Measurements from ENCODE around the gene SBF1. TPM values are rescaled to one million over a fixed set of nuclear protein-coding genes. Genes with fewer than 3 reads are reported as not detected.

Gene SBF1
- total and polyA plus RNA-seq, 12 donors, result 41.0 to 73.0 (median 48.1) TPM

- Histone ChIP-seq H3K9me3 (no peaks in the 10 kb centered on the region), H3K36me3 (peaks cover 0 to 100% (median 39%) of the 10 kb centered on the region in 9 donors), H3K4me1 (no peaks in the 10 kb centered on the region), H3K27ac (no peak overlapping the region), H3K27me3 (no peaks in the 10 kb centered on the region), H3K4me3 (no peak overlapping the region)
- DNase-seq (no peak), ATAC-seq (no peak)
- intact Hi-C loops (cut with DNase I), result no loop called here
- WGBS, 2 donors, result 96% methylated on average over 11 of the region's 11 CpGs
- TF ChIP-seq CTCF (IDR thresholded peaks at IDR 0.05), result no peak
Observed at GRCh38 chr22:50456026-50456425, 18.8 kb downstream of the SBF1 start.

GRCh38 chr22:50455201-50455600, 19.6 kb downstream of the SBF1 start:
- no peak for TF ChIP-seq CTCF (IDR thresholded peaks at IDR 0.05)
- H3K9me3 ChIP-seq, result no peaks in the 10 kb centered on the region
- intact Hi-C loops (cut with DNase I), result no loop called here
- no peaks in the 10 kb centered on the region for H3K27me3 ChIP-seq
- no peaks in the 10 kb centered on the region for H3K4me1 ChIP-seq
- DNase-seq, result no peak
- H3K4me3 ChIP-seq, result no peak overlapping the region
- H3K27ac ChIP-seq, result no peak overlapping the region
- H3K36me3 ChIP-seq, result peaks cover 0 to 100% (median 31%) of the 10 kb centered on the region in 9 donors
- ATAC-seq, result no peak
- 96 to 97% methylated on average over 18 of the region's 18 CpGs for WGBS, 2 donors

- no peaks in the 10 kb centered on the region for H3K9me3 ChIP-seq
- H3K4me3 ChIP-seq, result no peak overlapping the region
- no peak for DNase-seq
- peaks cover 0 to 100% (median 27%) of the 10 kb centered on the region in 9 donors for H3K36me3 ChIP-seq
- 94 to 95% methylated on average over 27 of the region's 27 CpGs for WGBS, 2 donors
- H3K27me3 ChIP-seq, result no peaks in the 10 kb centered on the region
- intact Hi-C loops (cut with DNase I), result no loop called here
- TF ChIP-seq CTCF (IDR thresholded peaks at IDR 0.05), result no peak
- no peaks in the 10 kb centered on the region for H3K4me1 ChIP-seq
- peak in 1 of 8 donors; percentile 4 for ATAC-seq
- H3K27ac ChIP-seq, result no peak overlapping the region
Observed at GRCh38 chr22:50454556-50455075, 20.2 kb downstream of the SBF1 start.

- intact Hi-C loops (cut with DNase I), result no loop called here
- Histone ChIP-seq H3K27me3 (no peaks in the 10 kb centered on the region), H3K36me3 (peaks cover 0 to 98% (median 29%) of the 10 kb centered on the region in 9 donors), H3K4me1 (no peaks in the 10 kb centered on the region), H3K9me3 (no peaks in the 10 kb centered on the region), H3K4me3 (no peak overlapping the region), H3K27ac (no peak overlapping the region)
- TF ChIP-seq CTCF (IDR thresholded peaks at IDR 0.05), result no peak
- 80 to 87% methylated on average over 5 of the region's 5 CpGs for WGBS, 2 donors
- DNase-seq, result no peak
- ATAC-seq, result no peak
Observed at GRCh38 chr22:50452649-50453048, 22.2 kb downstream of the SBF1 start.

All from heart right ventricle (tissue), 16 donors.